ENCODE data around the gene TMEM117.
"Not testable (repeated sequence)": the region's sequence is repeated elsewhere in the genome, so short reads cannot be mapped to it uniquely, and the experiment has no call there.

The TMEM117 gene

GRCh38 chr12:44342371-44342770, 506.5 kb downstream of the TMEM117 start:
- H3K27ac Mint-ChIP-seq = no peak overlapping the region
- DNase-seq = no peak
- no peaks in the 10 kb centered on the region for H3K9me3 Mint-ChIP-seq
- H3K36me3 Mint-ChIP-seq (ENCODE audit: low read depth) = no peaks in the 10 kb centered on the region
- no peaks in the 10 kb centered on the region for H3K4me1 Mint-ChIP-seq (ENCODE audit: low read depth)
- no peaks in the 10 kb centered on the region for H3K27me3 Mint-ChIP-seq
- no peak overlapping the region for H3K4me3 Mint-ChIP-seq

- H3K27ac Mint-ChIP-seq = no peak overlapping the region
- no peaks in the 10 kb centered on the region for H3K36me3 Mint-ChIP-seq (ENCODE audit: low read depth)
- no peaks in the 10 kb centered on the region for H3K9me3 Mint-ChIP-seq
- no peak overlapping the region for H3K4me3 Mint-ChIP-seq
- no peak for DNase-seq
- no peaks in the 10 kb centered on the region for H3K4me1 Mint-ChIP-seq (ENCODE audit: low read depth)
- no peaks in the 10 kb centered on the region for H3K27me3 Mint-ChIP-seq
These were observed 511.3 kb downstream of the TMEM117 start for GRCh38 chr12:44347145-44347544.

GRCh38 chr12:44357494-44357893, 521.6 kb downstream of the TMEM117 start:
- H3K9me3 Mint-ChIP-seq = no peaks in the 10 kb centered on the region
- H3K4me1 Mint-ChIP-seq (ENCODE audit: low read depth) = no peaks in the 10 kb centered on the region
- no peaks in the 10 kb centered on the region for H3K27me3 Mint-ChIP-seq
- H3K27ac Mint-ChIP-seq = no peak overlapping the region
- DNase-seq = no peak
- H3K36me3 Mint-ChIP-seq (ENCODE audit: low read depth) = no peaks in the 10 kb centered on the region
- H3K4me3 Mint-ChIP-seq = no peak overlapping the region

- H3K4me3 Mint-ChIP-seq = no peak overlapping the region
- DNase-seq = no peak
- no peaks in the 10 kb centered on the region for H3K9me3 Mint-ChIP-seq
- H3K36me3 Mint-ChIP-seq (ENCODE audit: low read depth) = no peaks in the 10 kb centered on the region
- H3K4me1 Mint-ChIP-seq (ENCODE audit: low read depth) = no peaks in the 10 kb centered on the region
- no peaks in the 10 kb centered on the region for H3K27me3 Mint-ChIP-seq
- H3K27ac Mint-ChIP-seq = no peak overlapping the region
These were observed 522.8 kb downstream of the TMEM117 start for GRCh38 chr12:44358636-44359035.

GRCh38 chr12:44362947-44363346, 527.1 kb downstream of the TMEM117 start:
- no peak for DNase-seq
- Mint-ChIP-seq H3K27me3 (no peaks in the 10 kb centered on the region), H3K9me3 (no peaks in the 10 kb centered on the region), H3K36me3 (ENCODE audit: low read depth) (no peaks in the 10 kb centered on the region), H3K4me1 (ENCODE audit: low read depth) (no peaks in the 10 kb centered on the region), H3K27ac (no peak overlapping the region), H3K4me3 (no peak overlapping the region)

GRCh38 chr12:44367136-44367535, 531.3 kb downstream of the TMEM117 start:
- no peak for DNase-seq

GRCh38 chr12:44367916-44368315, 532.0 kb downstream of the TMEM117 start:
- no peaks in the 10 kb centered on the region for H3K36me3 Mint-ChIP-seq (ENCODE audit: low read depth)
- H3K27me3 Mint-ChIP-seq = no peaks in the 10 kb centered on the region
- no peaks in the 10 kb centered on the region for H3K9me3 Mint-ChIP-seq
- no peak overlapping the region for H3K27ac Mint-ChIP-seq
- H3K4me3 Mint-ChIP-seq = no peak overlapping the region
- no peak for DNase-seq
- H3K4me1 Mint-ChIP-seq (ENCODE audit: low read depth) = no peaks in the 10 kb centered on the region

More at GRCh38 chr12:44367136-44367535, 531.3 kb downstream of the TMEM117 start:
- Mint-ChIP-seq H3K4me3 (no peak overlapping the region), H3K36me3 (ENCODE audit: low read depth) (no peaks in the 10 kb centered on the region), H3K27me3 (no peaks in the 10 kb centered on the region), H3K9me3 (no peaks in the 10 kb centered on the region), H3K27ac (no peak overlapping the region), H3K4me1 (ENCODE audit: low read depth) (no peaks in the 10 kb centered on the region)

- DNase-seq = no peak
- H3K27me3 Mint-ChIP-seq = no peaks in the 10 kb centered on the region
- H3K9me3 Mint-ChIP-seq = no peaks in the 10 kb centered on the region
- no peak overlapping the region for H3K27ac Mint-ChIP-seq
- H3K36me3 Mint-ChIP-seq (ENCODE audit: low read depth) = no peaks in the 10 kb centered on the region
- no peaks in the 10 kb centered on the region for H3K4me1 Mint-ChIP-seq (ENCODE audit: low read depth)
- H3K4me3 Mint-ChIP-seq = no peak overlapping the region
These were observed 534.1 kb downstream of the TMEM117 start for GRCh38 chr12:44369998-44370397.

GRCh38 chr12:44370982-44371381, 535.1 kb downstream of the TMEM117 start:
- Mint-ChIP-seq H3K4me1 (ENCODE audit: low read depth) (no peaks in the 10 kb centered on the region), H3K9me3 (no peaks in the 10 kb centered on the region), H3K27me3 (no peaks in the 10 kb centered on the region), H3K27ac (no peak overlapping the region), H3K36me3 (ENCODE audit: low read depth) (no peaks in the 10 kb centered on the region), H3K4me3 (no peak overlapping the region)
- DNase-seq = no peak

GRCh38 chr12:44372259-44372658, 536.4 kb downstream of the TMEM117 start:
- Mint-ChIP-seq H3K9me3 (no peaks in the 10 kb centered on the region), H3K27ac (no peak overlapping the region), H3K36me3 (ENCODE audit: low read depth) (no peaks in the 10 kb centered on the region), H3K4me3 (no peak overlapping the region), H3K4me1 (ENCODE audit: low read depth) (no peaks in the 10 kb centered on the region), H3K27me3 (no peaks in the 10 kb centered on the region)
- DNase-seq = no peak

GRCh38 chr12:44375694-44376093, 539.8 kb downstream of the TMEM117 start:
- no peak for DNase-seq
- Mint-ChIP-seq H3K27ac (no peak overlapping the region), H3K27me3 (no peaks in the 10 kb centered on the region), H3K9me3 (no peaks in the 10 kb centered on the region), H3K4me1 (ENCODE audit: low read depth) (no peaks in the 10 kb centered on the region), H3K36me3 (ENCODE audit: low read depth) (peaks cover 6% of the 10 kb centered on the region), H3K4me3 (no peak overlapping the region)

- Mint-ChIP-seq H3K27me3 (no peaks in the 10 kb centered on the region), H3K4me3 (no peak overlapping the region), H3K4me1 (ENCODE audit: low read depth) (no peaks in the 10 kb centered on the region), H3K36me3 (ENCODE audit: low read depth) (peaks cover 6% of the 10 kb centered on the region), H3K27ac (no peak overlapping the region), H3K9me3 (no peaks in the 10 kb centered on the region)
- no peak for DNase-seq
These were observed 541.7 kb downstream of the TMEM117 start for GRCh38 chr12:44377443-44378187.

GRCh38 chr12:44379113-44379512, 543.2 kb downstream of the TMEM117 start:
- H3K36me3 Mint-ChIP-seq (ENCODE audit: low read depth); H3K9me3 Mint-ChIP-seq; H3K4me1 Mint-ChIP-seq (ENCODE audit: low read depth); H3K27ac Mint-ChIP-seq; DNase-seq; H3K27me3 Mint-ChIP-seq; H3K4me3 Mint-ChIP-seq: not testable (repeated sequence)

- no peak for DNase-seq
- H3K36me3 Mint-ChIP-seq (ENCODE audit: low read depth) = peaks cover 6% of the 10 kb centered on the region
- H3K27ac Mint-ChIP-seq = no peak overlapping the region
- no peaks in the 10 kb centered on the region for H3K4me1 Mint-ChIP-seq (ENCODE audit: low read depth)
- H3K9me3 Mint-ChIP-seq = no peaks in the 10 kb centered on the region
- no peaks in the 10 kb centered on the region for H3K27me3 Mint-ChIP-seq
- H3K4me3 Mint-ChIP-seq = no peak overlapping the region
These were observed 544.0 kb downstream of the TMEM117 start for GRCh38 chr12:44379831-44380230.

- Mint-ChIP-seq H3K36me3 (ENCODE audit: low read depth) (peaks cover 6% of the 10 kb centered on the region), H3K4me1 (ENCODE audit: low read depth) (no peaks in the 10 kb centered on the region), H3K4me3 (no peak overlapping the region), H3K27ac (no peak overlapping the region), H3K27me3 (no peaks in the 10 kb centered on the region), H3K9me3 (no peaks in the 10 kb centered on the region)
- DNase-seq = no peak
These were observed 545.0 kb downstream of the TMEM117 start for GRCh38 chr12:44380861-44381260.

- H3K9me3 Mint-ChIP-seq = no peaks in the 10 kb centered on the region
- no peak overlapping the region for H3K27ac Mint-ChIP-seq
- H3K4me1 Mint-ChIP-seq (ENCODE audit: low read depth) = no peaks in the 10 kb centered on the region
- no peaks in the 10 kb centered on the region for H3K27me3 Mint-ChIP-seq
- no peak overlapping the region for H3K4me3 Mint-ChIP-seq
- peaks cover 6% of the 10 kb centered on the region for H3K36me3 Mint-ChIP-seq (ENCODE audit: low read depth)
- no peak for DNase-seq
These were observed 545.5 kb downstream of the TMEM117 start for GRCh38 chr12:44381341-44381740.
